ENCODE measurements around the gene GPR173. TPM values are rescaled to one million over a fixed set of nuclear protein-coding genes. Genes with fewer than 3 reads are reported as not detected.

GPR173 gene
- total RNA-seq, 1 experiment from 2014 or later: 0.68 TPM

GRCh38 chrX:53004038-53004437, 44.6 kb upstream of the GPR173 start:
- no peak overlapping the region for H3K27ac Mint-ChIP-seq (ENCODE audit: unreplicated experiment)

GRCh38 chrX:53004811-53005210, 43.8 kb upstream of the GPR173 start:
- peaks cover 8% of the 10 kb centered on the region for H3K4me1 Mint-ChIP-seq (ENCODE audit: low read depth, unreplicated experiment)
- H3K27ac Mint-ChIP-seq (ENCODE audit: unreplicated experiment): no peak overlapping the region
- no peaks in the 10 kb centered on the region for H3K36me3 Mint-ChIP-seq (ENCODE audit: insufficient read depth, unreplicated experiment)
- CTCF ChIA-PET: no interaction called here
- BruUV-seq (replicated peaks): no TSS peak
- DNase-seq: no peak
- H3K9me3 Mint-ChIP-seq (ENCODE audit: low read depth, unreplicated experiment): no peaks in the 10 kb centered on the region
- peaks cover 82% of the 10 kb centered on the region for H3K27me3 Mint-ChIP-seq (ENCODE audit: unreplicated experiment)
- no peak overlapping the region for H3K4me3 Mint-ChIP-seq (ENCODE audit: low read depth, unreplicated experiment)
- TF ChIP-seq CTCF (IDR thresholded peaks at IDR 0.05; ENCODE audit: unreplicated experiment): no peak
- intact Hi-C loops (cut with micrococcal nuclease; ENCODE audit: unreplicated experiment): no loop called here

More at GRCh38 chrX:53004038-53004437, 44.6 kb upstream of the GPR173 start:
- Mint-ChIP-seq H3K4me1 (ENCODE audit: low read depth, unreplicated experiment) (peaks cover 8% of the 10 kb centered on the region), H3K4me3 (ENCODE audit: low read depth, unreplicated experiment) (no peak overlapping the region), H3K36me3 (ENCODE audit: insufficient read depth, unreplicated experiment) (no peaks in the 10 kb centered on the region), H3K9me3 (ENCODE audit: low read depth, unreplicated experiment) (no peaks in the 10 kb centered on the region), H3K27me3 (ENCODE audit: unreplicated experiment) (peaks cover 85% of the 10 kb centered on the region)
- BruUV-seq (replicated peaks): no TSS peak
- DNase-seq: no peak
- no peak for TF ChIP-seq CTCF (IDR thresholded peaks at IDR 0.05; ENCODE audit: unreplicated experiment)
- CTCF ChIA-PET: no interaction called here
- intact Hi-C loops (cut with micrococcal nuclease; ENCODE audit: unreplicated experiment): no loop called here

GRCh38 chrX:53005327-53005726, 43.3 kb upstream of the GPR173 start:
- peaks cover 8% of the 10 kb centered on the region for H3K4me1 Mint-ChIP-seq (ENCODE audit: low read depth, unreplicated experiment)
- BruUV-seq (replicated peaks): no TSS peak
- H3K27me3 Mint-ChIP-seq (ENCODE audit: unreplicated experiment): peaks cover 78% of the 10 kb centered on the region
- CTCF ChIA-PET: no interaction called here
- no peak for TF ChIP-seq CTCF (IDR thresholded peaks at IDR 0.05; ENCODE audit: unreplicated experiment)
- no peak overlapping the region for H3K4me3 Mint-ChIP-seq (ENCODE audit: low read depth, unreplicated experiment)
- intact Hi-C loops (cut with micrococcal nuclease; ENCODE audit: unreplicated experiment): no loop called here
- H3K27ac Mint-ChIP-seq (ENCODE audit: unreplicated experiment): no peak overlapping the region
- H3K36me3 Mint-ChIP-seq (ENCODE audit: insufficient read depth, unreplicated experiment): no peaks in the 10 kb centered on the region
- H3K9me3 Mint-ChIP-seq (ENCODE audit: low read depth, unreplicated experiment): no peaks in the 10 kb centered on the region
- no peak for DNase-seq

GRCh38 chrX:53009032-53009431, 39.6 kb upstream of the GPR173 start:
- peaks cover 52% of the 10 kb centered on the region for H3K27me3 Mint-ChIP-seq (ENCODE audit: unreplicated experiment)
- H3K4me3 Mint-ChIP-seq (ENCODE audit: low read depth, unreplicated experiment): no peak overlapping the region
- DNase-seq: no peak
- peaks cover 8% of the 10 kb centered on the region for H3K4me1 Mint-ChIP-seq (ENCODE audit: low read depth, unreplicated experiment)
- H3K36me3 Mint-ChIP-seq (ENCODE audit: insufficient read depth, unreplicated experiment): no peaks in the 10 kb centered on the region
- BruUV-seq (replicated peaks): no TSS peak
- TF ChIP-seq CTCF (IDR thresholded peaks at IDR 0.05; ENCODE audit: unreplicated experiment): no peak
- CTCF ChIA-PET: no interaction called here
- H3K27ac Mint-ChIP-seq (ENCODE audit: unreplicated experiment): no peak overlapping the region
- peaks cover under 1% of the 10 kb centered on the region for H3K9me3 Mint-ChIP-seq (ENCODE audit: low read depth, unreplicated experiment)
- intact Hi-C loops (cut with micrococcal nuclease; ENCODE audit: unreplicated experiment): no loop called here

Data from Calu3 (cell line).